GM21619 (cell line): Measurements from ENCODE around the gene PARD3B.

Source experiments
- ATAC-seq: cut with Tn5 transposase; IDR thresholded peaks from one replicate; pipeline ENCODE4 v1.9.1; 2021; ENCODE audit not compliant: unreplicated experiment

Gene PARD3B

GRCh38 chr2:205657579-205657978, 1112.3 kb downstream of the PARD3B start:
- ATAC-seq: no peak

GRCh38 chr2:205658068-205658467, 1112.8 kb downstream of the PARD3B start:
- ATAC-seq: no peak

GRCh38 chr2:205658572-205658971, 1113.3 kb downstream of the PARD3B start:
- no peak for ATAC-seq

- no peak for ATAC-seq
These were observed 1114.6 kb downstream of the PARD3B start for GRCh38 chr2:205659922-205660321.

GRCh38 chr2:205660521-205661124, 1115.3 kb downstream of the PARD3B start:
- ATAC-seq: no peak

GRCh38 chr2:205661281-205661680, 1116.0 kb downstream of the PARD3B start:
- no peak for ATAC-seq

GRCh38 chr2:205662206-205662965, 1117.1 kb downstream of the PARD3B start:
- no peak for ATAC-seq

GRCh38 chr2:205665791-205666190, 1120.5 kb downstream of the PARD3B start:
- ATAC-seq: no peak
